GM18502 (cell line): ENCODE measurements around the gene CREB5.
"Not testable (repeated sequence)": the region's sequence is repeated elsewhere in the genome, so short reads cannot be mapped to it uniquely, and the experiment has no call there.

Source experiments
- ATAC-seq: cut with Tn5 transposase; IDR thresholded peaks from one replicate; pipeline ENCODE4 v1.9.1; 2021; ENCODE audit warnings: mild to moderate bottlenecking; ENCODE audit not compliant: unreplicated experiment, poor library complexity

CREB5 gene

GRCh38 chr7:28784171-28784902 is 372.0 kb downstream of the CREB5 start:
- no peak for ATAC-seq

DNA sequence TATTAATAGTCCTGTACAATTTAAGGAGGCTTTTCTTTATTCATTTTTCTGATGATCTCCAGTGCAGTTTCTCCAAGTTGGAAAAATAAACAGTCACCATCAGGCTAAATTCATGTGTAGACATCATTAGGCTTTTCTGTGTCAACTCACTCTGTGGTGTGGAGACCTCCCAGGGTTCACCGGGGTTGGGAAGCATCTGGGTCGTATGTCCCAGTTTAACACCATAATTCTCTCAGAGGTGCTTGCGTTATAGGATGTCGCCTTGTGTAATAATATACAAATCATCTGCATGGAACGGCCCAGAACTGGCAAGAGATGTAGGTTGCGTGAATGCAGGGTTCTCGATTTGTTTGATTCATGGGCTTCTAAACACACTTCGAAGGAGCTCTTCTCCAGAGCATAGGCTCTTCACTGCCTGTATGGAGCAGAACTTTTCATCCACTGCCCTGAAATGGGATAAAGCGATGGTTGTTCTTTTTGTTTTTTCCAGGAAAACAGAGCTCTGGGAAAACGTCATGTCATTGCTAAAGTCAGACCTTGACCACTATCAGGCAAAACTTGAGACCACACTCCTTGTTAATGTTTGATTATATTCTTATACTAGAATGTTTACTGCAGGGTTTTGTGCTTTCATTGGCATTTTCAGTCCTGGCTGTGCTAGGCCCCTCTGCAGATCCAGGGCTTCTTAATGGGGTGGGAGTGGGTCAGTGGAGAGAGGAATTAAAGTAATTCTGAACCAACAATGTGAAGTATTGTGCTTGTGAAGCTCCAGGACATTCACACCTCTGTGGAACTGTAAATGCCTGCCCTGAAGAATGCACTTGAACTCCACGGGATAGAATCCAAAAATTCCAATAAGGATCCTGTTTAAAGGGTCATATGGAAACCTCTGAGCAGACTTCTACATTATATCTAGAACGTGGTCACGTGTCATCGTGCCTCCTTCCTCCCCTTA is 373.0 kb downstream of the CREB5 start:
- no peak for ATAC-seq

DNA sequence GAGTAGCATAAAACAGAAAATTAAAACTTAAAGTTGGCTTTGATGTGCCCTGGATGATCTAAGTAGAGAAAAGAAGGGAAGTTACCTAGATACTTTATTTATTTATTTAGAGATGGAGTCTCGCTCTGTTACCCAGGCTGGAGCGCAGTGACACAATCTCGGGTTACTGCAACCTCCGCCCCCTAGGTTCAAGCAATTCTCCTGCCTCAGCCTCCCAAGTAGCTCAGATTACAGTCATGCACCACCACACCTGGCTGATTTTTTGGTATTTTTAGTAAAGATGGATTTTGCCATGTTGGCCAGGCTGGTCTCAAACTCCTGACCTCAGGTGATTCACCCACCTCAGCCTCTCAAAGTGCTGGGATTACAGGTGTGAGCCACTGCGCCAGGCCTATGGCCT is 373.8 kb downstream of the CREB5 start:
- ATAC-seq: not testable (repeated sequence)

- no peak for ATAC-seq
These were observed 374.8 kb downstream of the CREB5 start for GRCh38 chr7:28787106-28787505.

GRCh38 chr7:28790467-28790866 is 378.1 kb downstream of the CREB5 start:
- no peak for ATAC-seq

- ATAC-seq: no peak
These were observed 380.5 kb downstream of the CREB5 start for GRCh38 chr7:28792858-28793257.

DNA sequence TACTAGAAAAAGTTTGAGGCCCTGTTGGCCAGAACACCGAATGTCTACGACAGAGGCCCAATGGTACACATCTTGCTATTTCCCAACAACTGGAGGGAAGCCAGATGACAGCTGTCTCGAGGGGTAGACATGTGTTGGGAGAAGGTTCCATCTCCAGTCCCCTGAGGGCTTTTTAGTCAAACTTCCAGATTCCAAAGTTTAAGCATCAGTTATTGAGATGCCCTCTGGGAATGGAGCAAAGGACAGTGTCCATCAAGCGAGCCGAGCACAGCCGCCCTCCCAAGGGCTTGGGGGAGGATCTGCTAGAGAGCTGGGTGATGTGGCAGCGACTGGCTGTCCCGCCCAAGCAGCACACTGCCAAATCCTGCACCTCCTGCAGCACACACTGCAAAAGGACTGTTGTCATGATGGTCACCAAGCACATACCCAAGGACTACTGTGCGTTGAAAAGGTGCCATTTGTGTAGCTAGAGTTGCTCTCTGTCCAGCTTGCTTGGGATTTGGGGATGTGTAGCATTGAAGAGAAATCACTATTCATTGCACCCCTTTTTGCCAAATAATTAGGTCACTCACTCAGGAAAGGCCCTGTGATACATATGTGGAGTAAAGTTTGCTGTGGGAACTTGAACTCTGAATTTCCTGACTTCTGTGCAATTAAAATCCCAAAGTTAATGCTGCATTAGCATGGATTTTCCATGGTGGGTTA is 381.2 kb downstream of the CREB5 start:
- ATAC-seq: no peak

DNA sequence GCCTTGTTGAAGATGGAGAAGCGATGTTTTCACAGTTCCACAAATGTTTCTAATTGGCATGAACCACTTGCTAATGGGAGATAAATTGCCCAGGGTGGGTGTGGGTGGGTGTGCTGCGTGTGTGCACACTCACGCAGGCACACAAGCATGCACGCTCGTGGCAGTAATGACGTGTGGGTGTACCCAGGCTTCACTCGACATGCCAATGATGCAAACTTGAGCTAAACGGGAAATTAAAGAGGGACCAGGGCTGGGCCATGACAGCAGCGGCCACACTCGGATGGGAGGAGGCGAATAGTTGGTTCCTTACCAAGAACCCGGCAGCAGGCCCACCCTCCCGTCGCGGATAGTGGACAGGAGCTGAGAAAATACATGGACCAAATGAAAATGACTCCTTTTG is 386.0 kb downstream of the CREB5 start:
- ATAC-seq: no peak

GRCh38 chr7:28799619-28800018 is 387.3 kb downstream of the CREB5 start:
- ATAC-seq: no peak

DNA sequence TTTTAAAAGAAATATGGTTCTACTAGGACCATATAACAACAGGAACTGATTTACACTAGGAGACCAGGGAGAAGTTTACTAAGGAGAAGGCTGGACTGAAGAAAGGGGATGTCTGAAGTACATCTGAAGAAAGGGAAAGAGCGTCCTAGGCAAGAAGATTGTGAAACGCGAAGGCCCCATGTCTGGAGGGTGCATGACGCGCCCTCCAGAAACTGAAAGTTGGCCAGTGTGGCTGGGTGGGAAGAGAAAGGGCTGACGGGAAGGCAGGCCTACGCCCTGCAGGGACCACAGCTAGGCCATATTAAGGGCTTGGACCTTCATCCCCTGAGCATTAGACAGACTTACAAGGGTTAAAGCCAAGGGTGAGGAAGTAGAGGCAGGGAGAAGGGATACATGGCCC is 387.8 kb downstream of the CREB5 start:
- ATAC-seq: no peak

DNA sequence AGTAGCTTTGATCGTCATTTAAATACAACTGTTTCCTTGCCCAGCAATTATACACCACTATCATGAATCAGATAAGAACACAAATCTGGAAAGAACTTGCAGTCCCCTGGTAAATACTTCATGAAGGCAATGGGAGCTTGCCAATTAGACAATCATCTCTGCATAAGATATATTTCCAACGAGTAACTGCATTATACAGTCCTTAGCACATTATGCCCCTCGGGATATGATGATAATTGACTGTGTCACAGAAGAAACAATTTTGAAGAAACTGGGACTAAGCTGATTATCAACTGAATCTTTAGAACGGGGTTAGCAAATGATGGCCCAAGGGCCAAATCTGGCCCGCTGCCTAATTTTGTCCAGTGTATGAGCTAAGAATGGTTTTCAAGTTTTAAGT is 390.1 kb downstream of the CREB5 start:
- ATAC-seq: no peak

DNA sequence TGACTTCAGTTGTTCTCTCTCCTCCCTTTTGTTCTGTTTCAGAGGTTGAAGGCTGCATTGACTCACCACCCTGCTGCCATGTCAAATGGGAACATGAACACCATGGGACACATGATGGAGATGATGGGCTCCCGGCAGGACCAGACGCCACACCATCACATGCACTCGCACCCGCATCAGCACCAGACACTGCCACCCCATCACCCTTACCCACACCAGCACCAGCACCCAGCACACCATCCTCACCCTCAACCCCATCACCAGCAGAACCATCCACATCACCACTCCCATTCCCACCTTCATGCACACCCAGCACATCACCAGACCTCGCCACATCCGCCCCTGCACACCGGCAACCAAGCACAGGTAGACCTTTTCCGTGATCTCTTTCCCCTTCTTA is 391.8 kb downstream of the CREB5 start:
- no peak for ATAC-seq

DNA sequence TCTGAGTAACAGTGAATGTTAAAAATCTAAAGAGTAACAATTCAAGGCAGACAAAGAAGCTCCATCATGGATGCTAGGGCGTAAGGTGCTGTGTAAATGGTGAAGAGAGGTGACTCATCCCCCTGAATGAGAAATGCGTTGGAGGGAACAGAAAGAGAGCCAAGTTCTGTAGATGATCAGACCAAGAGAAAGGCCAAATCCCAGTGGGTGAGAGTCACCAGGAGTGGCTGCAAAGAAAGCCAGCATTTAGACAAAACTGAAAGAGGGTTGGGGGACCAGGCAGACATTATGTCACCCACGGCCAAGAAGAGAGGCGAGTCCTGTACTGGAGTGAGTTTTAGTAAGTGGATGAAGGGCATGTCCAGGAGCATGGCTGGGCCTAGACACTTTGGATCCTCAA is 392.7 kb downstream of the CREB5 start:
- no peak for ATAC-seq

- no peak for ATAC-seq
These were observed 394.5 kb downstream of the CREB5 start for GRCh38 chr7:28806841-28807240.

GRCh38 chr7:28807396-28807994 is 395.2 kb downstream of the CREB5 start:
- ATAC-seq: no peak

GRCh38 chr7:28808796-28809533 is 396.6 kb downstream of the CREB5 start:
- ATAC-seq: peak; percentile 76

GRCh38 chr7:28811008-28811407 is 398.7 kb downstream of the CREB5 start:
- no peak for ATAC-seq

DNA sequence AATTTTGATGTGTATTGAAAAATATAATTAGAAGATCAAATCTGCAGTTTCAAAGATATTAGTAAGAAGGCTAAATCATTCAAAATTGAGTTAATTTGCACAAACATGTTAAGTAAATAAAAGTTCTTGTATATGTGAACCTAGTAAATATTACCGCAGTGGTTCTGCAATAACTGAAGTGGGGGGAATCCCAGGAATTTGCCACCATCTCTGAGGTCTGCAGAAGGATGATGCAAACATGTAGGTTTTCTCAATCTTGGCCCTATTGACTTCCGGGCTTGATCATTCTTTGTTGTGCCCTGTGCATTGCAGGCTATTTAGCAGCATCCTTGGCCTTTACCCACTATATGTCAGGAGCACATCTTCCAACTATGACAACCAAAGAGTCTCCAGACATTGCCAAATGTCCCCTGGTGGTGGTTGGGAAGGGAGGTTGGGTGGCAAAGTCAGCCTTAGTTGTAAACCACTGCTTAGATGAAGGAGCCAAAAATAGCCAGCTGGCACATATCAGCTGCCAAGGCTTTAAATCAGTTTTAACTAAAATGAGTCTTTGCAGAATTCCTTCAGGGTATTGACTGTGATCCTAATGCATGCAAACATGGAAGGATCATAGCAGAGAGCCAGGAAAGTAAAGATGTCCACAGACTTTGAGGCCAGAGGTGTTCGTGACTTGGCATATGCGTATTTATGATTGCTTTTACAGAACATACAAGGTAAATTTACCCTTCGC is 399.5 kb downstream of the CREB5 start:
- ATAC-seq: no peak

DNA sequence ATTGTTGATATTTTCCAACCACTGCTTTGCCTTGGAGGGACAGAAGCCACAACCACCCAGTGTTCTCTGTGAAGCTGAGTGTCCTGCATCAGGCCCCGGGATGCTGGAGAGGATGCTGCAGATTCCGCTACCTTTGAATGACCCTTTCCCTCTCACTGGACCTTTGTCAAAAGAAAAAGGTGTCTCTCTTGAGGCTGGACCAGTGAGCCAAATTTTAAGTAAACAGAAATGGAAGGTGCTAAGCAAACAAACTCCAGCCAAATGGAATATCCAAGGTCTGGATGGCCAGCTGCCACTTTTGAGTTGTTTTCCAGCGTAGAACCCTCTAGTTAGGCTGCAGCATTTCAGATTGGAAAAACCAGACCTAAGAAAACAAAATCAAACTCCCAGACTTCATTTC is 400.3 kb downstream of the CREB5 start:
- no peak for ATAC-seq
